ENCODE results near the gene RUBCN.
"Not testable (repeated sequence)": the region's sequence is repeated elsewhere in the genome, so short reads cannot be mapped to it uniquely, and the experiment has no call there.

RUBCN gene

DNA sequence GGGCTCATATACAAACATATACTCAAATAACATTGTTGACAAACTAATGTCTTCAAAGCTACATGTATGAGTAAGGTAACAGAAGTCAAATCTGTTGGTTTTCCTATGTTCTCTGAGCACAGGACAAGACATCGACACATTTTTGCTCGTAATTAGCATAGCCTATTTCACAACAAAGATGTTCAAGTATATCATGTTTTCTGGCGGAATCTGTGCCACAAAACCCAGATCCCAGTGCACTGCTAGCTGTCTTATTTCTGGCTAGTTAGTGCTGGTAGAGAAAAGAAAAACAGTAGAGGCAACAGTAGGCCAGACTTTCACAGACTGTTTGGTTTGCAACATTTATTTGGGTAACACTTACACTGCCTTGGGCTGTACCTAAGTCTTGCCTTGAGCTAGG, 51.2 kb downstream of the RUBCN start:
- no peak for DNase-seq

- DNase-seq = no peak
These were observed 53.5 kb downstream of the RUBCN start for GRCh38 chr3:197683191-197683590.

GRCh38 chr3:197682713-197683112, 54.0 kb downstream of the RUBCN start:
- DNase-seq = no peak

- no peak for DNase-seq
These were observed 55.7 kb downstream of the RUBCN start for GRCh38 chr3:197680955-197681521.

DNA sequence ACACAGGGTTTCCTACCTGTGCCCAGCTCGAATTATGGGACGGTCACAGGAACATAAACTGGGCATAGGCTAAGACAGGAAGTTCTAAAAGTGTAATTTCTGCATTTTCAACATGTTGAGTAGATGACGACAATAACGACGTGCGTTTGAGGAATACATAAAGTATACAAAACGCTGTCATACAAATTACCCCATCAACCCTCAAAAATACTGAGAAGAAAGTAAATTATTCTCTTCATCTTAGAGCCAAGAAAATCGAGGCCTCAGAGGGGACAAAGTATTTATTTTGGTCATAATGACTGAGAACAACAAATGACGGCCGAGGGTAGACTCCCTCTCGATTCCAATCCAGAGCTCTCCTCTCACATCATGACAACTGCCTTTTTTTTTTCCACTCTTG, 60.8 kb downstream of the RUBCN start:
- no peak for DNase-seq

DNA sequence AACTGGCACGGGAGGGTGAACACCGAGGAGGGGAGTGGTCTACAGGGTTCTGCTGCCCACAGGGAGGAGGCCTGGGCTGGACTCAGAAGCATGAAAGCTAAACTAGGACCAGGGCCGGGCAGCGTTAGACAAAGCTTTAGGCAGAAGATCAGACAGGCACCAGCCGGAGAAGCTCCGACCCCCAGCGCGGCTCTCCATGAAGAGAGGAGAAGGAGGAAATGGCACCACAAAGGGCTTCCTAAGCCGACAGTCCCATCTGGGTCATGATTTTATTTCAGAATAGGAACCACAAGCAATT, 61.2 kb downstream of the RUBCN start:
- no peak for DNase-seq

DNA sequence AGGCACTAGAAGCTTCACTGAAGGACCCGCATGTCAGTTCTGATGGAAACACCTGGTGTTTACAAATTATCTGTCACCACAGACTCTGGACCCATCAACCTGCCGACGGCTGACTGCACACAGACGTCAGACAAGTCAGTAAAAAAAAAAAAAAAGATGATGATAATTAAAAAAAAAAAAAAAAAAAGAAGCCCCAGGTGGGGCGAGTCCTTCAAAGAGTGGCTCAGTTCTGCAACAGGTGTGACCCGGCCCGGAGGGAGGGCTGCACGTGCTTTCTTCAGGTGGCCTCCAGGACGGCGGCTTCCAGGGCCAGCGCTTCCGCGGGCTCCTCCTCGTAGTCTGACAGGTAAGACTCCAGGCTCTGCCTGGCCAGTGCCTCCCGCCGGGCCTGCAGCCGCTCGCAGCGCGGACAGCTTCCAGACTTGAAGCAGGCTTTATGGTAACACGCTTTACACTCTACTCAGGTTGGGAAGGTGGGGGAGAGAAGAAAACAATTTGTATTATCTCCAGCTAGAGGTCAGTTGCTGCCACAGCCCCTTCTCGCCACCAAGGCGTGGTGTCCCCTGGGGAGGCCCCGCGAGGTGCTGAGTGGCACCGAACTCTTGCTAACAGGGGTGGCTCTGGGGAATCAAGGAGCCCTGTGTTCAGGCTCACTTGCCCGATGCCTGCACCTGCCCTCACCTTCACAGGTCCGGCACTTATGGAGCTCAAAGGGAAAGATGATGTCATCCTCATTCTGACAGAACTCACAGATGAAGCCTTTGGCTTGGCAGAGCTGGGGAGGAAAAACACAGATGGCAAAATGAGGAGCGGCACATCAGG, 61.8 kb downstream of the RUBCN start:
- no peak for DNase-seq

DNA sequence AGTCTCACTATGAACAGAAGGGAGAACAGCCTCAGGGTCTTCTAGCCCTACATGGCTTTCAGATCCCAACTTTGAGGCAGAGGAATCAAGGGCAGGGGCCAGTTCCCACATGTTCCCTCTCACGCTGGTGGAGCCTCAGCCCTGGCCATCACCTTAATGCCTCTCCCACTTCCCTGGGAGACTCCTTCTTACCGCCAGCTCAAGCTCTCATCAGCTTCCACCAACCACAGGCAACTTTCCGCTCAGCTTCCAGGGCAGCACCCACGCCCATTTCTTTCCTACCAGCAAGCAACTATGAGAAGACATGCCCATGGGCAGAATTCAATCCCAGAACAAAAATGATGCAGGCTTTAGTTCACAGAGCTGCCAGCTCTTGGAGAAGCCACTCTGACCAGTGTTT, 63.5 kb downstream of the RUBCN start:
- no peak for DNase-seq

- no peak for DNase-seq
These were observed 66.3 kb downstream of the RUBCN start for GRCh38 chr3:197670361-197670760.

- DNase-seq = no peak
These were observed 68.7 kb downstream of the RUBCN start for GRCh38 chr3:197667968-197668367.

- not testable (repeated sequence) for DNase-seq
These were observed 69.4 kb downstream of the RUBCN start for GRCh38 chr3:197667293-197667692.

GRCh38 chr3:197666221-197666842, 70.4 kb downstream of the RUBCN start:
- not testable (repeated sequence) for DNase-seq

- DNase-seq = not testable (repeated sequence)
These were observed 71.2 kb downstream of the RUBCN start for GRCh38 chr3:197665549-197665948.

- not testable (repeated sequence) for DNase-seq
These were observed 71.6 kb downstream of the RUBCN start for GRCh38 chr3:197665142-197665491.

- not testable (repeated sequence) for DNase-seq
These were observed 72.1 kb downstream of the RUBCN start for GRCh38 chr3:197664414-197665141.

DNA sequence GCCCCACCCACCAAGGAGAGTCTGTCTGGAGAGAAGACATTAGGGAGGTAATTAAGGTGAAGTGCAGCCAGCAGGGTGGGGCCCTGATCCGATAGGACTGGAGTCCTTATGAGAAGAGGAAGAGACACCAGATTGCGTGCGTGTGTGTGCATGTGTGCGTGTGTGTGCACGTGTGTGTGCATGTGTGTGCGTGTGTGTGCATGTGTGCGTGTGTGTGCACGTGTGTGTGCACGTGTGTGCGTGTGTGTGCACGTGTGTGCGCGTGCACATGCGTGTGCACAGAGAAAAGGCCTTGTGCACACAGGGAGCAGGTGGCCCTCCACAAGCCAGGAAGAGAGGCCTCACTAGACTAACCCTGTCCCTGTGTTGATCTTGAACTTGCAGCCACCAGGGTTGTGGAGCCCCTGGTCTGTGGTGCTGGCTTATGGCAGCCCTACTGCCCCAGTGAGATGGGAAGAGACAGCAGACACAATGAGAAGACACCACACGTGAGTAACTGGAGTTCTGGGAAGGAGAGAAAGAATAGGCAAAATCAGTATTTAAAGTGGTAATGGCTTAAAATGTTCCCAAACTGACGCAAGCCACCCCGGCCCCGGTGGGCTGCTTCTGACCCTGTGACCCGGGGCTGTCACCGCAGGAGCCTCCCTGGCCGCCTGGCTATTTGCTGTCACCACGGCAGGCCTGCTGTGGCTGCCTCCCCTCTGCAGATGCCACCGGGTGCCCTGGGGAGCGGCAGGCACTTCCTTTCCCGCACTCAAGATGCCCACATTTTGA, 73.2 kb downstream of the RUBCN start:
- not testable (repeated sequence) for DNase-seq

GRCh38 chr3:197662352-197662751, 74.4 kb downstream of the RUBCN start:
- not testable (repeated sequence) for DNase-seq

GRCh38 chr3:197661874-197662273, 74.8 kb downstream of the RUBCN start:
- not testable (repeated sequence) for DNase-seq

DNA sequence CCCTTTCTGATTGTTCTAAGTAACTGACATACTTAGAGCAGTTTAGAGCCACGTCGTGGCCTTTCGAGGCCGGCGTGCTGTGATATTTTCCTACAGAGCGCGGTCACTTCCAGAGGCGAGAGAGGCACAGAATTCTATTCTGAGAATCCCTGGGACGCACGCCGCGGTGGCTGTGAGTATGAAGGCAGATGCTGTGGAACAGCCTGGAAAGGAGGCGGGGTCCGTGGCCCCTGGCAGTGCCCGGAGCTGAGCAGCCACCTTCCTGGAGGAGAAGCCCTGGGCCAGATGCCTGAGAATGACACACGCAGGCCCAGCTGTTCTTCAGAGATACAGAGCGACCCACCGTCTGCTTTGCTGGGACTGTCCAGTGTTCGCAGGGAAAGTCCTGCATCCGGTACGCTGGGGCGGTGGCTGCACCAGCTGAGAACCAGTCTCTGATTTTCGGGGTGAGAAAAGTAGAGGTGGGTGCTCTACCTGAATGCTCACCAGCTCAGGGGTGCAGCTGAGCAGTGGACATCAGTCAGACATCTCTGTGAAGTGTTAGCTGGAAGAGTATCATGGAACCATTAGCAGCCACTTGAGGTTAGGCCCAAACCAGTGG, 75.4 kb downstream of the RUBCN start:
- not testable (repeated sequence) for DNase-seq

- DNase-seq = not testable (repeated sequence)
These were observed 77.0 kb downstream of the RUBCN start for GRCh38 chr3:197659701-197660100.

DNA sequence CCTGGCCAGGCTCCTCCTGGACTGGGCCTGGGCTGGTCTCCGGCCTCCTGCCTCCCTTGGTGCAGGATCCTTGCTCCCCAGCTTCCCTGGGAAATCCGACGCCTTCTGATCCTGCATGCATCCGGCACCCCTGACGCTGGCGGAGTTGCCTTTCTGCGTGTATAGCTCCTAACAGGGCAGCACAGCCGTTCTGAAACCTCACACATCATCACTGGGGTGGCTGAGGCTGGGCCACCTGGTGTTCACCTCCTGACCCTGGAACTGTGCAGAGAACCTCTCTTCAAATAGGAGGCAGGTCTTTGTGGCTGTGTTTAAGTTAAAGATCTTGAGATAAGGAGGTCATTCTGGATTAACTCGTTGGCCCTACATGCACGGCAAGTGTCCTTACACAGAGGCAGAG, 77.6 kb downstream of the RUBCN start:
- DNase-seq = not testable (repeated sequence)

GRCh38 chr3:197658706-197659105, 78.0 kb downstream of the RUBCN start:
- not testable (repeated sequence) for DNase-seq

Measured in fibroblast of skin of scalp (primary cell).